ENCODE data around the gene ADGRD1. TPM values are rescaled to one million over a fixed set of nuclear protein-coding genes. Genes with fewer than 3 reads are reported as not detected.

Gene ADGRD1
- total RNA-seq, 4 donors from 2014 or later = 8.3 to 18.1 (median 12.5) TPM

GRCh38 chr12:131098178-131098981 is 144.7 kb downstream of the ADGRD1 start:
- Histone ChIP-seq H3K4me1 (no peaks in the 10 kb centered on the region), H3K36me3 (no peaks in the 10 kb centered on the region), H3K27me3 (no peaks in the 10 kb centered on the region), H3K9me3 (no peaks in the 10 kb centered on the region), H3K27ac (no peak overlapping the region), H3K4me3 (no peak overlapping the region)
- WGBS, 2 donors (ENCODE audit: low coverage in 1 of 2) = 73 to 86% methylated on average over 2 to 19 of the region's 19 CpGs
- in situ Hi-C loops (cut with MboI; ENCODE audit: low pct_ligation_motif_present in 1 of 4, low pct_unique_long_range_greater_than_20kb in 1 of 4, low sequenced_read_pairs in 3 of 4) (no loop called here), intact Hi-C loops (cut with DNase I; ENCODE audit: low total_unique reads) (no loop called here)
- TF ChIP-seq CTCF (IDR thresholded peaks at IDR 0.05) = no peak
- TF ChIP-seq POLR2AphosphoS5 (IDR thresholded peaks at IDR 0.05) = no peak
- TF ChIP-seq EP300 (IDR thresholded peaks at IDR 0.05; ENCODE audit: low read depth) = no peak
- TF ChIP-seq POLR2A (IDR thresholded peaks at IDR 0.05) = no peak
- no peak for DNase-seq

- no peak for TF ChIP-seq POLR2AphosphoS5 (IDR thresholded peaks at IDR 0.05)
- TF ChIP-seq CTCF (IDR thresholded peaks at IDR 0.05) = no peak
- no peak for TF ChIP-seq EP300 (IDR thresholded peaks at IDR 0.05; ENCODE audit: low read depth)
- no peak for TF ChIP-seq POLR2A (IDR thresholded peaks at IDR 0.05)
- H3K4me1 ChIP-seq = peaks cover 0 to 4% (median 0%) of the 10 kb centered on the region in 4 donors
- H3K4me3 ChIP-seq = no peak overlapping the region
- no peaks in the 10 kb centered on the region for H3K9me3 ChIP-seq
- intact Hi-C loops (cut with DNase I; ENCODE audit: low total_unique reads) = no loop called here
- H3K27ac ChIP-seq = no peak overlapping the region
- H3K27me3 ChIP-seq = no peaks in the 10 kb centered on the region
- 85 to 90% methylated on average over 5 of the region's 5 CpGs for WGBS, 2 donors (ENCODE audit: low coverage in 1 of 2)
- no peaks in the 10 kb centered on the region for H3K36me3 ChIP-seq
- DNase-seq = no peak
- in situ Hi-C loops (cut with MboI; ENCODE audit: low pct_ligation_motif_present in 1 of 4, low pct_unique_long_range_greater_than_20kb in 1 of 4, low sequenced_read_pairs in 3 of 4) = loop anchor here in 2 of 4 donors (25.0 kb wide), 1 partner anchor 188 kb away; no protein-coding TSS in a partner anchor
These were observed 146.4 kb downstream of the ADGRD1 start for GRCh38 chr12:131100031-131100674.

- no peak for DNase-seq
- in situ Hi-C loops (cut with MboI; ENCODE audit: low pct_ligation_motif_present in 1 of 4, low pct_unique_long_range_greater_than_20kb in 1 of 4, low sequenced_read_pairs in 3 of 4) = loop anchor here in 2 of 4 donors (25.0 kb wide), 1 partner anchor 189 kb away; no protein-coding TSS in a partner anchor
- TF ChIP-seq EP300 (IDR thresholded peaks at IDR 0.05; ENCODE audit: low read depth) = no peak
- TF ChIP-seq POLR2AphosphoS5 (IDR thresholded peaks at IDR 0.05) = no peak
- no peak for TF ChIP-seq CTCF (IDR thresholded peaks at IDR 0.05)
- TF ChIP-seq POLR2A (IDR thresholded peaks at IDR 0.05) = no peak
- Histone ChIP-seq H3K4me1 (peaks cover 0 to 4% (median 0%) of the 10 kb centered on the region in 4 donors), H3K36me3 (no peaks in the 10 kb centered on the region), H3K9me3 (no peaks in the 10 kb centered on the region), H3K27ac (no peak overlapping the region), H3K27me3 (no peaks in the 10 kb centered on the region), H3K4me3 (no peak overlapping the region)
- 40 to 75% methylated on average over 1 to 4 of the region's 4 CpGs for WGBS, 2 donors (ENCODE audit: low coverage in 1 of 2)
- intact Hi-C loops (cut with DNase I; ENCODE audit: low total_unique reads) = no loop called here
These were observed 147.3 kb downstream of the ADGRD1 start for GRCh38 chr12:131101006-131101405.
